ENCODE results near the gene VPS41.

DNA sequence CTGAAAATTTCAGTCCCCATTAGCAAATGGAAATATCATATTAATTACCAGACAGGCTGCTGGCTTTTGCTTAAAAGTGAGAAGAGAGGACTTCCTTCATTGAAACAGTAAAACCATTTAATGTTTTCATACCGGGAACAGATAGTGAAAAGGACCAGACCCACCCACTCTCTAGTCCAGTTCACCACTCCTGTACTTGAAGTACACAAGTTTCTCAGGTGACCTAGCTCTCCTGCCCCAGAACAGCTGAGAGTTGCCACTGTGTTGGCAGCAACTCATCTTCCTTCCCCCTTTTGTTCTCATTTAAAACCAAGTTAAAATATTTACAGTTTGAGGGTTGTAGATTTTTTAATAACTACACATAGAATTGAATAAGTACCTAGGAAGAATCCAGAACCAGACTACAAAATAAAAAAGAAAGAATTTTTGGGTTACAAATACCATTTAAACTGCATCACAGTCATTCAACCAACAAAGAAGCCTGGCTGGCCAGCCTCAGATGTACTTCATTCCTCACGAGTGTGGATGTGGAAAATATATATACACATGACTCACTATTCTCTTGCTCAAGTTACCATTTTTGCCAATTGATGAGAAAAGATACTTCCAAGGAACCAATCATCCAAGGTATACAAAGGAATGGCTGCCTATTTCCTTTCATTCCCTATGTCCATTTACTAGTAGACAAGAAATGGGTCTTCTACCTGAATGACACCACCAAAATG lies 68.1 kb downstream of the VPS41 start:
- TF ChIP-seq CTCF (conservative IDR thresholded peaks at IDR 0.05) (no peak), EZH2 (IDR thresholded peaks at IDR 0.05; ENCODE audit: low read depth) (no peak)

Data from PC-9 (cell line).